Measurements from ENCODE around the gene N4BP2L2.

N4BP2L2 gene

DNA sequence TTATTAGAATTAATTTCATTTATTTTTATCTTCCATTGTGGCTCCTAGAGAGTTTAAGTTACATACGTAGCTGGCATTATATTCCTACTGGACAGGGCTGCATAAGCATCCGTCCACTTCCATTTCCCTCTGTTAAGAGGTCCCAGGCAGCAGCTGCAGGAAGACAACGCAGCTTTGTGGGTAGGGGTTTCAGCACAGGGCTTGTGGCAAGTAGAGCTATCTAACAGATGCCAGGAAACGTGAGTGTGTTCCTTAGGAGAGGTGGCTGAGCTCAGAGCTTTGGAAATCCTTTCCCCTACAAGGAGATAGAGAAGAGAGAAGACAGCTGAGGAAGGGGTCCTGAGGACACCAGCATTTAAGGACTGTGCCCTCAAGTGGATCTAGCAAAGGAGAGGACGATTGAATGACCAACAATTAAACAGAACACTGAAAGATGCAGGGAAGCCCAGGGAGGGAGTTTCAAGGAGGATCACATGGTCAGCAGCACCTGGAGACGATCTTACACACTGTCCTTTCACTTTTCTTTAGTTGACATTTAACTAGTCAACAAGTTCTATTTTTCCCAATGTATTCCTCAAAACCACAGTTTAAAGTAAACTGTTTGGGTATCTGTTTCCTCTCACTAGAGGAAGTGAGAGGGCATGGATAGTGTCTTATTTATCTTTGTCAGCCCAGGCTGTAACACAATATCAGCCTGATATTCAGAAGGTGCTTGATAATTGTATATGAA is 108.4 kb downstream of the N4BP2L2 start:
- H3K27ac ChIP-seq = no peak overlapping the region
- no peaks in the 10 kb centered on the region for H3K36me3 ChIP-seq (replicated peaks)
- H3K27me3 ChIP-seq (replicated peaks) = no peaks in the 10 kb centered on the region
- TF ChIP-seq, protein P1, sequence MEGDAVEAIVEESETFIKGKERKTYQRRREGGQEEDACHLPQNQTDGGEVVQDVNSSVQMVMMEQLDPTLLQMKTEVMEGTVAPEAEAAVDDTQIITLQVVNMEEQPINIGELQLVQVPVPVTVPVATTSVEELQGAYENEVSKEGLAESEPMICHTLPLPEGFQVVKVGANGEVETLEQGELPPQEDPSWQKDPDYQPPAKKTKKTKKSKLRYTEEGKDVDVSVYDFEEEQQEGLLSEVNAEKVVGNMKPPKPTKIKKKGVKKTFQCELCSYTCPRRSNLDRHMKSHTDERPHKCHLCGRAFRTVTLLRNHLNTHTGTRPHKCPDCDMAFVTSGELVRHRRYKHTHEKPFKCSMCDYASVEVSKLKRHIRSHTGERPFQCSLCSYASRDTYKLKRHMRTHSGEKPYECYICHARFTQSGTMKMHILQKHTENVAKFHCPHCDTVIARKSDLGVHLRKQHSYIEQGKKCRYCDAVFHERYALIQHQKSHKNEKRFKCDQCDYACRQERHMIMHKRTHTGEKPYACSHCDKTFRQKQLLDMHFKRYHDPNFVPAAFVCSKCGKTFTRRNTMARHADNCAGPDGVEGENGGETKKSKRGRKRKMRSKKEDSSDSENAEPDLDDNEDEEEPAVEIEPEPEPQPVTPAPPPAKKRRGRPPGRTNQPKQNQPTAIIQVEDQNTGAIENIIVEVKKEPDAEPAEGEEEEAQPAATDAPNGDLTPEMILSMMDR (IDR thresholded peaks at IDR 0.05; ENCODE audit: low read depth, low read length, missing control alignments) = no peak
- H3K4me3 ChIP-seq (ENCODE audit: low read depth, low read length) = no peak overlapping the region
- DNase-seq = no peak
- in situ Hi-C loops (cut with HindIII; ENCODE audit: low pct_ligation_motif_present, low sequenced_read_pairs) = no loop called here

- Histone ChIP-seq H3K27ac (no peak overlapping the region), H3K36me3 (replicated peaks) (no peaks in the 10 kb centered on the region), H3K4me3 (ENCODE audit: low read depth, low read length) (no peak overlapping the region), H3K27me3 (replicated peaks) (no peaks in the 10 kb centered on the region)
- in situ Hi-C loops (cut with HindIII; ENCODE audit: low pct_ligation_motif_present, low sequenced_read_pairs) = no loop called here
- TF ChIP-seq, protein P1 (IDR thresholded peaks at IDR 0.05; ENCODE audit: low read depth, low read length, missing control alignments) = no peak
- no peak for DNase-seq
These were observed 109.1 kb downstream of the N4BP2L2 start for GRCh38 chr13:32429433-32429909.

DNA sequence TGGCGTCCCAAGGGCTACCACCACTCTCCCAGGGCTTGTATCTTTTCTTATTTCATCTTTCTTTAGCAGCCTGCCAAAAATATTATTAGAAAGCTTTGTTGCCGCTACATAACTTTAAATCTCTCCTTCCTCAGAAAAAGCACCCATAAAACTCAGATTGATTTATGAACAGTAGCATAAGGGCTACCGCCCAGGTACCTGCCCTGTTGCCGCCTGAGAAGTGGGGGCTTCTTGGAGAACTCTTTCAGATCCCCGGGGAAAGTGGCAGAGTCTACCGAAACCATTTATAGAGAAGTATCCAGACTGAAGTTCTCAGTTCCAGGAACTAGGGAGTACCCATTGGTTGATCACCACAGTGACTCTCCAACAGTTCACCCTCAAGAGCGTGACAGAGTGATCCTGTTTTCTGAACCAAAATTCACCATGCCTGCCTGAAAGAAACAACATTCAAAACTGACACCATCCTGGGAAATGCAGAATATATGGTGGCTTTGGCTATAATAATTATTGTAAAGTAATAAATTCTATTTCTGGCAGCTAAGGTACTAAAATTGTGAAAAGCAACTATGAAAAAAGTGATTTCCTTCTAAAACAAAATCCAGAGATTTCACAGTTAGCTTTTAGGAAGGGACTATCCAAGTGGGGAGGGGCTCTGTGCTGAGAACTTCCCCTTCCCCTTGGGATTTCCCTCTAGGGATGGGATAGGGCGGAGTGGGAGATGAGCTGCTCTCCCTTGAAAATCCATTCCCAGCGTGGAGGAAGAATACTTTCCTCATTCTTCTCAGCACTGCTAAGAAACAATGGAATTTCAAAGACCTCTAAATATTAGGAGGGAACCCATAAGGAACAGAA is 109.8 kb downstream of the N4BP2L2 start:
- DNase-seq = no peak
- peak overlapping the region; percentile 66 for H3K4me3 ChIP-seq (ENCODE audit: low read depth, low read length)
- TF ChIP-seq, protein P1 (IDR thresholded peaks at IDR 0.05; ENCODE audit: low read depth, low read length, missing control alignments) = no peak
- H3K27me3 ChIP-seq (replicated peaks) = no peaks in the 10 kb centered on the region
- no peaks in the 10 kb centered on the region for H3K36me3 ChIP-seq (replicated peaks)
- no peak overlapping the region for H3K27ac ChIP-seq
- in situ Hi-C loops (cut with HindIII; ENCODE audit: low pct_ligation_motif_present, low sequenced_read_pairs) = no loop called here

- Histone ChIP-seq H3K27ac (no peak within 1 kb of the TSS), H3K4me3 (ENCODE audit: low read depth, low read length) (peak within 1 kb of the TSS; percentile 66), H3K36me3 (replicated peaks) (no peaks in the 10 kb centered on the region), H3K27me3 (replicated peaks) (no peaks in the 10 kb centered on the region)
- DNase-seq = peak; percentile 22
- in situ Hi-C loops (cut with HindIII; ENCODE audit: low pct_ligation_motif_present, low sequenced_read_pairs) = no loop called here
- TF ChIP-seq, protein P1 (IDR thresholded peaks at IDR 0.05; ENCODE audit: low read depth, low read length, missing control alignments) = no peak
These were observed 110.6 kb downstream of the N4BP2L2 start, which contains the start of gene N4BP2L1 for GRCh38 chr13:32427852-32428580. Gene N4BP2L1, minus strand, starts transcription at chr13:32428130. Its CDS starts 48 bp downstream, at chr13:32428082.

DNA sequence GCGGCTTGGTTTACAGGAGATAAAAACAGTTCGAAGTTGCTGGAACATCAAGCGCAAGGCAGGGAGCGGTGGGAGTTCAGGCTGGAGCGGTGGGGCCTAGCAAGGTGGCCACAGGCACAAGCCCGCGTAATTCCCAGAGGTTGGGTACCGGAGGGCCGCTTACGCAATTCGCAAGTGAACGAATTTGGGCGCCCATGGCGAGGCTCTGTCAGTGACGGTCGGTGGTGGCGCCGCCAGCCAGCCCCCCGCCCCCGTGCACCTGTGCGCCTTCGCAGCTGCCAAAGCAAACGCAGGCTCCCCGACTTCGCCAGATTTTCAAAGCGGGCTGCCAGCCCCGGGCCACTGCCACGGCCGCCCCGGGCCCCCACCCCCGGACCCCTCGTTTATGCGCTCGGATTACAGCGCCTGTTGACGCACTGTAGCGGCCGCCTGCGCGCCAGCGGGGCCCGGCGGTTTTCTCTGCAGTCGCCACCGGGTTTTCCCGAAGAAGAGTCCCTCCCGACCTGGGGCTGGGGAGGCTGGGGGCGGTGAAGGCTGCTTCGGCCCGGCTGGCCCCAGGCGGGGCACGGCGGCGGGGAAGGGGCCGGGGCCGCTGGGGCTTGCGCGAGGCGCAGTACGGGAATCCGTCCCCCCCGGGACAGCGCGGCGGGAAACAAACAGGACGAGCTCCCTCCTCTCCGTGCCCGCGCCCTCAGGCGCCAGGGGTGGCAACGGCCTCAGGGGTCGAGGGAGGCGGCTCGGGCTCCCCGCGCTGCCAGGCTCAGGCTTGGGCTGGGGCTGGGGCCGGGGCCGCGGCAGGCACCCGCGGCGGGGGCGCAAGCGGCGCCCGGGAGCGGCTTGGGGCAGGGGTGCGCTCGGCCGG is 111.4 kb downstream of the N4BP2L2 start:
- in situ Hi-C loops (cut with HindIII; ENCODE audit: low pct_ligation_motif_present, low sequenced_read_pairs) = no loop called here
- TF ChIP-seq, protein P1 (IDR thresholded peaks at IDR 0.05; ENCODE audit: low read depth, low read length, missing control alignments) = no peak
- H3K27ac ChIP-seq = no peak overlapping the region
- no peaks in the 10 kb centered on the region for H3K27me3 ChIP-seq (replicated peaks)
- H3K36me3 ChIP-seq (replicated peaks) = no peaks in the 10 kb centered on the region
- DNase-seq = no peak
- H3K4me3 ChIP-seq (ENCODE audit: low read depth, low read length) = peak overlapping the region; percentile 66

Measured in brain microvascular endothelial cell (primary cell).